Keratinocyte (primary cell): Measurements from ENCODE around the gene XYLB. TPM values are rescaled to one million over a fixed set of nuclear protein-coding genes. Genes with fewer than 3 reads are reported as not detected.
"Not testable (repeated sequence)": the region's sequence is repeated elsewhere in the genome, so short reads cannot be mapped to it uniquely, and the experiment has no call there.

Experiments
- DNase-seq: peaks from one replicate; pipeline ENCODE4 v3.0.0-alpha.2; 2011; ENCODE audit warnings: low read depth, missing footprints, low spot score
- FAIRE-seq: peaks from 2 replicates; lab custom pipeline; 2011; peaks lifted over from hg19 to GRCh38; lab: Jason Lieb, UNC
- H2AFZ ChIP-seq: 2 replicates; pipeline ENCODE4 v1.6.0; 2012; ENCODE audit warnings: low read length, control low read depth, inconsistent platforms; ENCODE audit not compliant: control insufficient read depth
- H3K27ac ChIP-seq: 2 replicates; pipeline ENCODE4 v1.5.1; 2011; ENCODE audit warnings: low read length; ENCODE audit not compliant: control insufficient read depth, insufficient read depth
- H3K27me3 ChIP-seq: 3 replicates; pipeline ENCODE4 v1.6.0; 2011; ENCODE audit warnings: low read length; ENCODE audit not compliant: control insufficient read depth, insufficient read depth; ENCODE audit errors: extremely low read depth
- H3K36me3 ChIP-seq, 2 experiments: 2 replicates in 1 of 2; 3 replicates in 1 of 2; pipeline ENCODE4 v1.5.1; 2011; ENCODE audit warnings: low read length in 2 of 2, mild to moderate bottlenecking in 1 of 2; ENCODE audit not compliant: control insufficient read depth in 2 of 2, insufficient read depth in 2 of 2; ENCODE audit errors: extremely low read depth in 1 of 2
- H3K4me1 ChIP-seq: 3 replicates; pipeline ENCODE4 v1.5.1; 2011; ENCODE audit warnings: low read length; ENCODE audit not compliant: control insufficient read depth, insufficient read depth; ENCODE audit errors: extremely low read depth
- H3K4me2 ChIP-seq: 3 replicates; pipeline ENCODE4 v1.6.0; 2011; ENCODE audit warnings: low read depth, low read length; ENCODE audit not compliant: control insufficient read depth, insufficient read depth; ENCODE audit errors: extremely low read depth
- H3K4me3 ChIP-seq, 3 experiments: fragments of 200-600 bp in 1 of 3; sonication (generic) in 1 of 3; 2 replicates in 2 of 3; 3 replicates in 1 of 3; pipeline ENCODE4 v1.5.1; 2011 to 2016; ENCODE audit warnings: low read length in 3 of 3, mild to moderate bottlenecking in 3 of 3, control low read depth in 2 of 3, inconsistent platforms in 1 of 3, low read depth in 1 of 3, mixed read lengths in 1 of 3, mixed run types in 1 of 3, moderate library complexity in 1 of 3; ENCODE audit not compliant: control insufficient read depth in 2 of 3, insufficient read depth in 2 of 3; ENCODE audit errors: extremely low read depth in 1 of 3
- H3K79me2 ChIP-seq: 2 replicates; pipeline ENCODE4 v1.6.0; 2012; ENCODE audit warnings: low read length; ENCODE audit not compliant: control insufficient read depth, insufficient read depth
- H3K9ac ChIP-seq: 3 replicates; pipeline ENCODE4 v1.6.0; 2011; ENCODE audit warnings: low read length; ENCODE audit not compliant: control insufficient read depth, insufficient read depth; ENCODE audit errors: extremely low read depth
- H3K9me1 ChIP-seq: 3 replicates; pipeline ENCODE4 v1.6.0; 2011; ENCODE audit warnings: low read length; ENCODE audit not compliant: control insufficient read depth, insufficient read depth; ENCODE audit errors: extremely low read depth
- H3K9me3 ChIP-seq: 2 replicates; pipeline ENCODE4 v1.5.1; 2012; ENCODE audit warnings: low read depth, low read length; ENCODE audit not compliant: control insufficient read depth
- H4K20me1 ChIP-seq: 3 replicates; pipeline ENCODE4 v1.6.0; 2011; ENCODE audit warnings: low read length; ENCODE audit not compliant: control insufficient read depth, insufficient read depth; ENCODE audit errors: extremely low read depth
- EZH2 ChIP-seq: IDR thresholded peaks from one replicate; pipeline ENCODE4 v1.6.1; 2012; ENCODE audit warnings: inconsistent platforms, mild to moderate bottlenecking, low read length, moderate library complexity
- dilution Hi-C: fragments of 300-500 bp; cut with MboI; formaldehyde crosslinking; loops from one replicate; pipeline ENCODE4 v1.7.0; 2020; ENCODE audit warnings: low sequenced_read_pairs; ENCODE audit not compliant: extremely low pct_ligation_motif_present
- polyA plus RNA-seq, 5 experiments: library from polyadenylated mRNA; depleted of rRNA in 3 of 5; stranded (reverse) in 3 of 5; stranded (forward) in 1 of 5; unstranded in 1 of 5; fragments of >200 nt; gene quantifications; 1 replicate in 1 of 5; 2 replicates in 3 of 5; 3 replicates in 1 of 5; pipeline versions ENCODE4 v1.2.1 to v1.2.3, GENCODE V29; 2011 to 2012; ENCODE audit warnings: missing spikeins in 2 of 5, low read depth in 1 of 5, low replicate concordance in 1 of 5
- TF ChIP-seq, protein P1 (sequence below), 3 experiments: IDR thresholded peaks in 1 of 3; conservative IDR thresholded peaks in 1 of 3; optimal IDR thresholded peaks in 1 of 3; 2 replicates in 2 of 3; 3 replicates in 1 of 3; pipeline versions ENCODE3 to v1.5.1; 2011; ENCODE audit warnings: low read length in 3 of 3, mild to moderate bottlenecking in 3 of 3, moderate library complexity in 2 of 3, control low read depth in 1 of 3, inconsistent platforms in 1 of 3; ENCODE audit not compliant: insufficient read depth in 2 of 3; ENCODE audit errors: extremely low read depth in 1 of 3

Gene XYLB
- polyA plus RNA-seq, 1 donor (not counting 4 experiments of a cell fraction or from before 2014, with no cell fraction given), result 1.8 TPM

DNA sequence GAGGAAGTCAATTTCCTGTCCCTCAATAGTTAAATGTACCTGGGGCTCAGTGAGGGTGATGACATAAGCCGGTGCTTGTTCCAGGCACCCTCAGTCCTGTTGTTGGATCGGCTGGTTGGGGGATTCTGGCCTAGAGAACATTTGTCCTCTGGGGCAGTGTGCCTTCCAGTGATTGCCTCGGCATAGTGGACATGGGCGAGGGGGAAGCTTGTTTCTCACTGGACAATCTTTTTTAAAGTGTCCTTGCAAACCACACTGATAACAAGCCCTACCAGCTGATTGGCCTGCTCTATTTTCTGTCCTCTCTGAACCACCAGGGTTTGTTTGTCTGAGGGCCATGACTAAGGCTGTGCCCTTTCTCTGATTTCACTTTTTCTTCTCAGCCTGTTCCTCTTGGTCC is 96.6 kb downstream of the XYLB start:
- H3K9ac ChIP-seq, DNase-seq, H3K4me3 ChIP-seq, H3K27me3 ChIP-seq, H3K27ac ChIP-seq, H3K4me1 ChIP-seq, H3K9me1 ChIP-seq, H3K79me2 ChIP-seq, H4K20me1 ChIP-seq, dilution Hi-C loops, H3K36me3 ChIP-seq, H3K4me2 ChIP-seq, H3K9me3 ChIP-seq, FAIRE-seq, H2AFZ ChIP-seq: not testable (repeated sequence)

DNA sequence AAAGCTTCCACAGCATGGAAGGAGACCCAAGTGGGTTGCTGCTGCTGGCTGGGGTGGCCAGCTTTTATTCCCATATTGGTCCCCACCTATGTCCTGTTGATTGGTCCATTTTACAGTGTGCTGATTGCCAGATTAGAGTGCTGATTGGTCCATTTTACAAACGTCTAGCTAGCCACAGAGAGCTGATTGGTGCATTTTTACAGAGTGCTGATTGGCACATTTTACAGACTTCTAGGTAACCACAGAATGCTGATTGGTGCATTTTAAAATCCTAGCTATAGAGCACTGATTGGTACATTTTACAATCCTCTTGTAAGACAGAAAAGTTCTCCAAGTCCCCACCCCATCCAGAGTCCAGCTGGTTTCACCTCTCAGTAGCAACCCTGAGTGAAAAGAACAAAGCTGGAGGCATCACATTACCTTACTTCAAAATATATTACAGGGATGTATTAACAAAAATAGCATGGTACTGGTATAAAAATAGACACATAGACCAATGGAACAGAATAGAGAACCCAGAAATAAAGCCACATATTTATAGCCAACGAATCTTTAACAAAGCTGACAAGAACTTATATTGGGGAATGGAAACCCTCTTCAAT is 99.6 kb downstream of the XYLB start:
- dilution Hi-C loops, result no loop called here

More for the DNA sequence above, 99.6 kb downstream of the XYLB start:
- Histone ChIP-seq H3K4me2 (no peak overlapping the region), H3K4me3 (no peak overlapping the region), H3K27ac (no peak overlapping the region), H3K9ac (no peak overlapping the region), H3K36me3 (no peaks in the 10 kb centered on the region), H3K27me3 (no peaks in the 10 kb centered on the region), H2AFZ (no peak overlapping the region), H3K9me1 (no peaks in the 10 kb centered on the region), H3K79me2 (no peaks in the 10 kb centered on the region), H4K20me1 (no peaks in the 10 kb centered on the region), H3K9me3 (no peaks in the 10 kb centered on the region), H3K4me1 (no peaks in the 10 kb centered on the region)
- DNase-seq, result no peak
- FAIRE-seq, result no peak
- TF ChIP-seq EZH2, result no peak
- TF ChIP-seq, protein P1, sequence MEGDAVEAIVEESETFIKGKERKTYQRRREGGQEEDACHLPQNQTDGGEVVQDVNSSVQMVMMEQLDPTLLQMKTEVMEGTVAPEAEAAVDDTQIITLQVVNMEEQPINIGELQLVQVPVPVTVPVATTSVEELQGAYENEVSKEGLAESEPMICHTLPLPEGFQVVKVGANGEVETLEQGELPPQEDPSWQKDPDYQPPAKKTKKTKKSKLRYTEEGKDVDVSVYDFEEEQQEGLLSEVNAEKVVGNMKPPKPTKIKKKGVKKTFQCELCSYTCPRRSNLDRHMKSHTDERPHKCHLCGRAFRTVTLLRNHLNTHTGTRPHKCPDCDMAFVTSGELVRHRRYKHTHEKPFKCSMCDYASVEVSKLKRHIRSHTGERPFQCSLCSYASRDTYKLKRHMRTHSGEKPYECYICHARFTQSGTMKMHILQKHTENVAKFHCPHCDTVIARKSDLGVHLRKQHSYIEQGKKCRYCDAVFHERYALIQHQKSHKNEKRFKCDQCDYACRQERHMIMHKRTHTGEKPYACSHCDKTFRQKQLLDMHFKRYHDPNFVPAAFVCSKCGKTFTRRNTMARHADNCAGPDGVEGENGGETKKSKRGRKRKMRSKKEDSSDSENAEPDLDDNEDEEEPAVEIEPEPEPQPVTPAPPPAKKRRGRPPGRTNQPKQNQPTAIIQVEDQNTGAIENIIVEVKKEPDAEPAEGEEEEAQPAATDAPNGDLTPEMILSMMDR (optimal IDR thresholded peaks at IDR 0.05 in 1 of 3, IDR thresholded peaks at IDR 0.05 in 1 of 3, conservative IDR thresholded peaks at IDR 0.05 in 1 of 3; ENCODE audit: extremely low read depth in 1 of 3, insufficient read depth in 2 of 3, low read length in 3 of 3), result no peak
